K562 (cell line): ENCODE results near the gene THAP8. TPM values are rescaled to one million over a fixed set of nuclear protein-coding genes. Genes with fewer than 3 reads are reported as not detected.

Experiments used
- ATAC-seq: fragments of 200-7000 bp; cut with Tn5 transposase; 3 replicates; pipeline ENCODE4 v1.9.1; 2020; ENCODE audit warnings: moderate library complexity
- BruUV-seq: library from RNA; stranded (reverse); fragments of 400-500 nt; replicated peaks from 2 replicates; lab custom pipeline; 2021; lab: Mats Ljungman, UMichigan
- CTCF ChIA-PET: fragments of 300-600 bp; formaldehyde crosslinking; extraction: SDS; loops from one replicate; lab custom pipeline; 2021; ENCODE audit warnings: low intra/inter-chr PET ratio; lab: Yijun Ruan, JAX
- POLR2A ChIA-PET: fragments of 300-600, 350-650 bp; sonication (Branson Sonifier 250); formaldehyde crosslinking; extraction: SDS; loops from one replicate; lab custom pipeline; 2021; ENCODE audit warnings: antibody characterized with exemption, inconsistent platforms; lab: Yijun Ruan, JAX
- DNase-seq, 4 experiments: peaks; one replicate each; pipeline versions ENCODE4 v3.0.0 to v3.0.0-alpha.2; 2011 to 2018; ENCODE audit warnings: low spot score in 3 of 4, mixed read lengths in 3 of 4; ENCODE audit errors: extremely low read depth in 1 of 4
- FAIRE-seq: peaks from 2 replicates; lab custom pipeline; 2011; peaks lifted over from hg19 to GRCh38; lab: Jason Lieb, UNC
- H2AFZ ChIP-seq: 2 replicates; pipeline ENCODE4 v1.6.0; 2011; ENCODE audit warnings: low read depth, low read length, control low read depth, inconsistent platforms
- H3K27ac ChIP-seq: fragments of 200-600 bp; 3 replicates; pipeline ENCODE4 v1.8.0; 2011; ENCODE audit warnings: low read depth, mild to moderate bottlenecking, control low read depth, inconsistent platforms, low read length, moderate library complexity, mixed read lengths; ENCODE audit errors: extremely low read depth
- H3K27me3 ChIP-seq, 2 experiments: fragments of 300-600 bp in 1 of 2; 2 replicates in 1 of 2; 3 replicates in 1 of 2; pipeline versions ENCODE4 v1.6.0 to v1.8.0; 2011; ENCODE audit warnings: inconsistent platforms in 2 of 2, low read length in 2 of 2, mild to moderate bottlenecking in 1 of 2, mixed read lengths in 1 of 2, moderate library complexity in 1 of 2; ENCODE audit not compliant: control insufficient read depth in 2 of 2, insufficient read depth in 2 of 2
- H3K36me3 ChIP-seq: fragments of 300-600 bp; 3 replicates; pipeline ENCODE4 v1.8.0; 2011; ENCODE audit warnings: mild to moderate bottlenecking, low read length, inconsistent platforms; ENCODE audit not compliant: control insufficient read depth, insufficient read depth
- H3K4me1 ChIP-seq, 2 experiments: fragments of 200-600 bp in 1 of 2; replicated peaks in 1 of 2; 2 replicates in 1 of 2; 3 replicates in 1 of 2; pipeline versions ENCODE4 v1.5.1 to v1.8.0; 2011; ENCODE audit warnings: inconsistent platforms in 2 of 2, low read length in 2 of 2, mild to moderate bottlenecking in 1 of 2, mixed read lengths in 1 of 2, moderate library complexity in 1 of 2; ENCODE audit not compliant: control insufficient read depth in 2 of 2, insufficient read depth in 2 of 2
- H3K4me2 ChIP-seq: 2 replicates; pipeline ENCODE4 v1.6.1; 2011; ENCODE audit warnings: low read length, control low read depth, inconsistent platforms, mixed read lengths; ENCODE audit not compliant: insufficient read depth
- H3K4me3 ChIP-seq: fragments of 200-600 bp; sonication (generic), shearing (Covaris generic); 2 replicates; pipeline ENCODE4 v1.5.1; 2016; ENCODE audit warnings: control low read depth, inconsistent platforms
- H3K79me2 ChIP-seq: fragments of 200-600 bp; 3 replicates; pipeline ENCODE4 v1.8.0; 2011; ENCODE audit warnings: low read length, inconsistent platforms; ENCODE audit not compliant: control insufficient read depth, insufficient read depth
- H3K9ac ChIP-seq, 2 experiments: 2 replicates each; pipeline versions ENCODE4 v1.6.0 to v1.6.1; 2011; ENCODE audit warnings: low read depth in 2 of 2, low read length in 2 of 2, control low read depth in 1 of 2, inconsistent platforms in 1 of 2, mild to moderate bottlenecking in 1 of 2, mixed read lengths in 1 of 2; ENCODE audit not compliant: insufficient read depth in 1 of 2
- H3K9me1 ChIP-seq: one replicate; pipeline ENCODE4 v1.6.0; 2011; ENCODE audit warnings: inconsistent platforms, mild to moderate bottlenecking, low read length, moderate library complexity; ENCODE audit not compliant: control insufficient read depth, insufficient read depth
- H3K9me3 ChIP-seq: replicated peaks from 2 replicates; pipeline ENCODE4 v1.5.1; 2011; ENCODE audit warnings: low read depth, low read length, inconsistent platforms; ENCODE audit not compliant: control insufficient read depth, insufficient read depth
- H4K20me1 ChIP-seq: replicated peaks from 2 replicates; pipeline ENCODE4 v1.6.1; 2011; ENCODE audit warnings: low read length, inconsistent platforms, mixed read lengths; ENCODE audit not compliant: control insufficient read depth, insufficient read depth
- E4F1 ChIP-seq: fragments of 250-450 bp; sonication (Bioruptor Pico); IDR thresholded peaks from 2 replicates; pipeline ENCODE4 v1.5.0; 2021; ENCODE audit warnings: mild to moderate bottlenecking, borderline replicate concordance
- EZH2 ChIP-seq: IDR thresholded peaks from 2 replicates; pipeline ENCODE4 v1.6.1; 2012; ENCODE audit warnings: low read depth, mild to moderate bottlenecking, inconsistent platforms, low read length, borderline replicate concordance
- FOXP4 ChIP-seq: sonication (generic); formaldehyde crosslinking; IDR thresholded peaks from 2 replicates; pipeline ENCODE4 v1.8.0; 2022; ENCODE audit warnings: mild to moderate bottlenecking, missing genetic modification reagents, borderline replicate concordance
- KLF10 ChIP-seq: fragments of 250-450 bp; sonication (Bioruptor Pico); IDR thresholded peaks from 2 replicates; pipeline ENCODE4 v1.6.1; 2021; ENCODE audit warnings: matching md5 sums
- NR1H2 ChIP-seq: sonication (generic); formaldehyde crosslinking; IDR thresholded peaks from 2 replicates; pipeline ENCODE4 v1.4.0; 2020; ENCODE audit warnings: mild to moderate bottlenecking, missing genetic modification reagents
- POLR2B ChIP-seq: fragments of 450-650 bp; IDR thresholded peaks from 2 replicates; pipeline ENCODE4 v1.6.1; 2018; ENCODE audit warnings: low read depth; ENCODE audit not compliant: partially characterized antibody
- POLR3G ChIP-seq: IDR thresholded peaks from 2 replicates; pipeline ENCODE4 v1.6.1; 2011; ENCODE audit not compliant: insufficient read length, insufficient replicate concordance; ENCODE audit errors: extremely low read depth
- SNAPC5 ChIP-seq: fragments of 250-450 bp; sonication (Bioruptor Pico); IDR thresholded peaks from 2 replicates; pipeline ENCODE4 v1.8.0; 2021; ENCODE audit warnings: moderate library complexity, mild to moderate bottlenecking, inconsistent platforms
- TGIF2 ChIP-seq: sonication (generic); formaldehyde crosslinking; IDR thresholded peaks from 2 replicates; pipeline ENCODE4 v1.8.1; 2022; ENCODE audit warnings: mild to moderate bottlenecking, missing genetic modification reagents, moderate library complexity
- ZNF398 ChIP-seq: fragments of 250-450 bp; sonication (Bioruptor Pico); IDR thresholded peaks from 2 replicates; pipeline ENCODE4 v1.8.0; 2021; ENCODE audit warnings: moderate library complexity, mild to moderate bottlenecking, inconsistent platforms
- ZNF75A ChIP-seq: fragments of 450-650 bp; formaldehyde crosslinking; IDR thresholded peaks from 2 replicates; pipeline ENCODE4 v1.4.0; 2020; ENCODE audit warnings: mild to moderate bottlenecking
- ZNF766 ChIP-seq: fragments of 200-800 bp; sonication (Bioruptor generic); conservative IDR thresholded peaks from 2 replicates; pipeline ENCODE4 v1.6.1; 2016; ENCODE audit warnings: missing genetic modification characterization, missing compliant biosample characterization
- ZNF77 ChIP-seq: fragments of 250-450 bp; sonication (Bioruptor Pico); IDR thresholded peaks from 2 replicates; pipeline ENCODE4 v1.5.0; 2020
- WGBS: fragments of 100-300 bp; shearing (Covaris generic); methylation state at CpG from one replicate; pipeline ENCODE4 v1.1.6; 2016; ENCODE audit warnings: low coverage, mixed read lengths; ENCODE audit not compliant: insufficient coverage; ENCODE audit errors: missing lambda C conversion rate; 5-methylcytosine and 5-hydroxymethylcytosine counted together
- in situ Hi-C: fragments of 300-500 bp; cut with MboI; formaldehyde crosslinking; loops from 4 replicates; pipeline ENCODE4 v1.15.0; 2018; ENCODE audit warnings: inconsistent platforms, mixed read lengths
- intact Hi-C: fragments of 100-400 bp; cut with micrococcal nuclease; formaldehyde crosslinking; loops from 2 replicates; pipeline ENCODE4 v1.14.2; 2022
- polyA plus RNA-seq, 8 experiments: library from polyadenylated mRNA; depleted of rRNA in 4 of 8; stranded (reverse) in 5 of 8; unstranded in 3 of 8; fragments of >200 nt; fragmentation: Nextera tagmentation in 2 of 8; fragmentation: Illumina TruSeq in 1 of 8; extraction: Ambion mirVana in 2 of 8; extraction: Trizol in 1 of 8; gene quantifications; 2 replicates each; pipeline versions ENCODE4 v1.2.1 to v1.2.3, GENCODE V29; 2011 to 2014; ENCODE audit warnings: inconsistent platforms in 1 of 8, missing spikeins in 1 of 8
- total RNA-seq, 7 experiments: library from RNA; depleted of rRNA in 6 of 7; stranded (reverse); fragments of >200 nt in 6 of 7; fragmentation: Illumina TruSeq in 2 of 7; extraction: Trizol in 2 of 7; gene quantifications; 2 replicates each; pipeline versions ENCODE4 v1.2.1 to v1.2.3, GENCODE V29; 2011 to 2021; ENCODE audit warnings: low replicate concordance in 1 of 7

Gene THAP8
- total and polyA plus RNA-seq, 9 of the 15 experiments (the other 6 are each of a cell fraction or from before 2014, with no cell fraction given), result 0.11 to 2.0 (median 0.94) TPM

DNA sequence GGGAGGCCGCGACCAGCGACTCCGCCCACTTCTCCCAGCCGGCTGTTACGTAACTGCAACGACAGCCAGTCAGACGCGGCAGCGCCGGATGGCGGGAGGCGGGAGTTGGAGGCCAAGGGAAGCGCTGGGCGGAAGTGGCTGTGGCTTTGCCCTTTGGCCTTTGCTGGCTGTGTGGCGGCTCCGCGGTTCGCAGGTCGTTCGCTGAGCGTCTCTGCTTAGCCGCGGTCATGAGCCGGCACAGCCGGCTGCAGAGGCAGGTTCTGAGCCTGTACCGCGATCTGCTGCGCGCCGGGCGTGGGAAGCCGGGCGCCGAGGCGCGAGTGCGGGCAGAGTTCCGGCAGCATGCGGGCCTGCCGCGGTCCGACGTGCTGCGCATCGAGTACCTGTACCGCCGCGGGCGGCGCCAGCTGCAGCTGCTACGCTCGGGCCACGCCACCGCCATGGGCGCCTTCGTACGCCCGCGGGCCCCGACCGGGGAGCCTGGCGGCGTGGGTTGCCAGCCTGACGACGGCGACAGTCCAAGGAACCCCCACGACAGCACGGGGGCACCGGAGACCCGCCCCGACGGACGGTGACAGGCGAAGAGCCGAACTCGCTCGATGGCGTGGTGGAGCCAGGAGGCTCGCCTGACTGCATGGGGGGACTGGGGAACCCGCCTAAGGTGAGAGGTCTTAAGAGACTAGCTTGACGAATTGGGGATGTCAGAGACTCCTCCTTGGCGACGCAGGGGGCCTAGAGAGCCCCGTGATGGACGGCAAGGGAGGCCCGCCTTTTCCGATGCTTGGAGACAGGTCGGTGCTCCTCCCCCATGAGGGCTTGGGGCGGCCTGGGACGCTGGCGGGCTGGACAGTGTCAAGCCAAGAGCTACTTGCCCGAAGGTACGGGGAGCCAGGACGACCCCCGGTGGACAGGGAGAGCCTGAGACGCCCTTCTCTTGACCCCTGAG, 58.8 kb downstream of the THAP8 start, which contains the start of gene SDHAF1:
Gene SDHAF1 (plus strand): TSS at position 141 of the 946 bp plus-strand sequence. CDS start 87 bp downstream, at position 228.
- intact Hi-C loops, result loop anchor here (5.0 to 10.0 kb wide), 2 partner anchors 57 to 119 kb away; partner anchors contain the start of genes OVOL3, POLR2I, TBCB and THAP8
- in situ Hi-C loops, result no loop called here
- DNase-seq (peak; percentile 95 to 98 (median 96)), FAIRE-seq (peak; percentile 98), ATAC-seq (peak; percentile 93)
- H3K36me3 ChIP-seq, result peaks cover 15% of the 10 kb centered on the region; the same call in 1 of the 3 replicates
- H4K20me1 ChIP-seq, result peaks cover 4% of the 10 kb centered on the region; the same call in 1 of the 2 replicates
- peaks cover 9 to 29% of the 10 kb centered on the region in 2 experiments; a peak in 4 of 5 replicates for H3K4me1 ChIP-seq
- CTCF ChIA-PET, result interaction anchor here (1.5 kb wide), 1 partner anchor 59 kb away, joined by 3 read pairs; the partner anchor contains the start of gene WDR62
- peak within 1 kb of the TSS; percentile 89 for H2AFZ ChIP-seq
- peak within 1 kb of the TSS; percentile 83 for H3K4me2 ChIP-seq
- under 1% methylated on average over 87 of the region's 97 CpGs for WGBS
- no peaks in the 10 kb centered on the region for H3K9me3 ChIP-seq
- BruUV-seq, result TSS peak; percentile 65
- peak within 1 kb of the TSS; percentile 73 for H3K27ac ChIP-seq
- peaks cover 28% of the 10 kb centered on the region for H3K79me2 ChIP-seq
- H3K9me1 ChIP-seq, result peaks cover 3% of the 10 kb centered on the region
- H3K9ac ChIP-seq, result peak within 1 kb of the TSS; percentile 65 to 91
- no peaks in the 10 kb centered on the region for H3K27me3 ChIP-seq
- H3K4me3 ChIP-seq, result peak within 1 kb of the TSS; percentile 59
- POLR2A ChIA-PET, result interaction anchor here (0.6 to 1.5 kb wide), 3 partner anchors 17 to 59 kb away, joined by 3 to 4 read pairs (median 3); partner anchors contain the start of genes ALKBH6 and THAP8
- TF ChIP-seq ZNF77 (CRISPR knock-in tag) (no peak), POLR2B (peak; percentile 69), FOXP4 (peak; percentile 19; the same call in 1 of the 2 replicates), ZNF398 (CRISPR knock-in tag) (no peak), POLR3G (no peak), ZNF75A (CRISPR knock-in tag) (no peak), TGIF2 (peak; percentile 55; the same call in 1 of the 2 replicates), KLF10 (CRISPR knock-in tag) (no peak), EZH2 (no peak), ZNF766 (CRISPR knock-in tag) (no peak), NR1H2 (no peak), SNAPC5 (CRISPR knock-in tag) (no peak), E4F1 (no peak)
